ENCODE results near the gene HS2ST1. TPM values are rescaled to one million over a fixed set of nuclear protein-coding genes. Genes with fewer than 3 reads are reported as not detected.

The HS2ST1 gene
- total and polyA plus RNA-seq, 4 donors: 5.4 to 11.8 (median 8.2) TPM

- Histone ChIP-seq H3K4me1 (ENCODE audit: control insufficient read depth in 4 of 4, insufficient read depth in 4 of 4, low read length in 3 of 4) (peaks cover 0 to 6% (median 3%) of the 10 kb centered on the region in 4 donors), H3K4me3 (ENCODE audit: low read depth in 1 of 3, low read length in 3 of 3) (no peak overlapping the region), H3K36me3 (ENCODE audit: control insufficient read depth in 4 of 4, insufficient read depth in 3 of 4, low read depth in 1 of 4, low read length in 3 of 4) (no peaks in the 10 kb centered on the region), H3K27ac (ENCODE audit: low read depth in 1 of 2, low read length in 2 of 2) (no peak overlapping the region), H3K9me3 (ENCODE audit: control insufficient read depth in 4 of 4, low read length in 3 of 4) (no peaks in the 10 kb centered on the region), H3K9ac (ENCODE audit: low read depth in 1 of 2, low read length in 2 of 2) (no peak overlapping the region), H3K27me3 (ENCODE audit: control insufficient read depth in 4 of 4, insufficient read depth in 4 of 4, low read length in 3 of 4) (no peaks in the 10 kb centered on the region)
- no peak for TF ChIP-seq FOXA2 (IDR thresholded peaks at IDR 0.05)
- no peak for TF ChIP-seq HNF4G (IDR thresholded peaks at IDR 0.05)
- TF ChIP-seq YY1 (IDR thresholded peaks at IDR 0.05): no peak
- TF ChIP-seq RXRA (IDR thresholded peaks at IDR 0.05): no peak
- TF ChIP-seq, protein P1, sequence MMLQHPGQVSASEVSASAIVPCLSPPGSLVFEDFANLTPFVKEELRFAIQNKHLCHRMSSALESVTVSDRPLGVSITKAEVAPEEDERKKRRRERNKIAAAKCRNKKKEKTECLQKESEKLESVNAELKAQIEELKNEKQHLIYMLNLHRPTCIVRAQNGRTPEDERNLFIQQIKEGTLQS (IDR thresholded peaks at IDR 0.05): no peak
- TF ChIP-seq EGR1 (IDR thresholded peaks at IDR 0.05; ENCODE audit: low read depth in 2 of 2): no peak
- TF ChIP-seq TAF1 (conservative IDR thresholded peaks at IDR 0.05): no peak
- no peak for TF ChIP-seq GABPA (IDR thresholded peaks at IDR 0.05 in 1 of 2, conservative IDR thresholded peaks at IDR 0.05 in 1 of 2)
- no peak for TF ChIP-seq SP1 (IDR thresholded peaks at IDR 0.05)
- TF ChIP-seq RAD21 (IDR thresholded peaks at IDR 0.05): no peak
- no peak for TF ChIP-seq MAX (IDR thresholded peaks at IDR 0.05)
- TF ChIP-seq FOXA1 (IDR thresholded peaks at IDR 0.05): no peak
- no peak for DNase-seq (ENCODE audit: low spot score)
- 67% methylated on average over 3 of the region's 3 CpGs for WGBS
Measured at GRCh38 chr1:86971778-86972177, 57.3 kb downstream of the HS2ST1 start.

GRCh38 chr1:86972262-86972661 is 57.8 kb downstream of the HS2ST1 start:
- H3K9me3 ChIP-seq (ENCODE audit: control insufficient read depth in 4 of 4, low read length in 3 of 4): no peaks in the 10 kb centered on the region
- TF ChIP-seq GABPA (IDR thresholded peaks at IDR 0.05 in 1 of 2, conservative IDR thresholded peaks at IDR 0.05 in 1 of 2) (no peak), MAX (IDR thresholded peaks at IDR 0.05) (no peak), SP1 (IDR thresholded peaks at IDR 0.05) (no peak), CTCF (IDR thresholded peaks at IDR 0.05; ENCODE audit: low read depth, low read length, missing input control) (no peak), FOXA1 (IDR thresholded peaks at IDR 0.05) (no peak), EGR1 (IDR thresholded peaks at IDR 0.05; ENCODE audit: low read depth in 2 of 2) (no peak), JUND (IDR thresholded peaks at IDR 0.05) (no peak), ZBTB33 (IDR thresholded peaks at IDR 0.05) (no peak), HNF4A (conservative IDR thresholded peaks at IDR 0.05) (peak; percentile 49 to 60), TAF1 (conservative IDR thresholded peaks at IDR 0.05) (no peak), HNF4G (IDR thresholded peaks at IDR 0.05) (no peak), NR2F2 (IDR thresholded peaks at IDR 0.05) (peak; percentile 24), RAD21 (IDR thresholded peaks at IDR 0.05) (peak in 1 of 2 donors; percentile 29), YY1 (IDR thresholded peaks at IDR 0.05) (no peak), FOXA2 (IDR thresholded peaks at IDR 0.05) (no peak), RXRA (IDR thresholded peaks at IDR 0.05) (peak; percentile 38 to 46)
- TF ChIP-seq, protein P2, sequence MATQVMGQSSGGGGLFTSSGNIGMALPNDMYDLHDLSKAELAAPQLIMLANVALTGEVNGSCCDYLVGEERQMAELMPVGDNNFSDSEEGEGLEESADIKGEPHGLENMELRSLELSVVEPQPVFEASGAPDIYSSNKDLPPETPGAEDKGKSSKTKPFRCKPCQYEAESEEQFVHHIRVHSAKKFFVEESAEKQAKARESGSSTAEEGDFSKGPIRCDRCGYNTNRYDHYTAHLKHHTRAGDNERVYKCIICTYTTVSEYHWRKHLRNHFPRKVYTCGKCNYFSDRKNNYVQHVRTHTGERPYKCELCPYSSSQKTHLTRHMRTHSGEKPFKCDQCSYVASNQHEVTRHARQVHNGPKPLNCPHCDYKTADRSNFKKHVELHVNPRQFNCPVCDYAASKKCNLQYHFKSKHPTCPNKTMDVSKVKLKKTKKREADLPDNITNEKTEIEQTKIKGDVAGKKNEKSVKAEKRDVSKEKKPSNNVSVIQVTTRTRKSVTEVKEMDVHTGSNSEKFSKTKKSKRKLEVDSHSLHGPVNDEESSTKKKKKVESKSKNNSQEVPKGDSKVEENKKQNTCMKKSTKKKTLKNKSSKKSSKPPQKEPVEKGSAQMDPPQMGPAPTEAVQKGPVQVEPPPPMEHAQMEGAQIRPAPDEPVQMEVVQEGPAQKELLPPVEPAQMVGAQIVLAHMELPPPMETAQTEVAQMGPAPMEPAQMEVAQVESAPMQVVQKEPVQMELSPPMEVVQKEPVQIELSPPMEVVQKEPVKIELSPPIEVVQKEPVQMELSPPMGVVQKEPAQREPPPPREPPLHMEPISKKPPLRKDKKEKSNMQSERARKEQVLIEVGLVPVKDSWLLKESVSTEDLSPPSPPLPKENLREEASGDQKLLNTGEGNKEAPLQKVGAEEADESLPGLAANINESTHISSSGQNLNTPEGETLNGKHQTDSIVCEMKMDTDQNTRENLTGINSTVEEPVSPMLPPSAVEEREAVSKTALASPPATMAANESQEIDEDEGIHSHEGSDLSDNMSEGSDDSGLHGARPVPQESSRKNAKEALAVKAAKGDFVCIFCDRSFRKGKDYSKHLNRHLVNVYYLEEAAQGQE (IDR thresholded peaks at IDR 0.05): no peak
- TF ChIP-seq, protein P1 (IDR thresholded peaks at IDR 0.05): no peak
- no peak overlapping the region for H3K27ac ChIP-seq (ENCODE audit: low read depth in 1 of 2, low read length in 2 of 2)
- DNase-seq (ENCODE audit: low spot score): no peak
- no peaks in the 10 kb centered on the region for H3K36me3 ChIP-seq (ENCODE audit: control insufficient read depth in 4 of 4, insufficient read depth in 3 of 4, low read depth in 1 of 4, low read length in 3 of 4)
- no peaks in the 10 kb centered on the region for H3K27me3 ChIP-seq (ENCODE audit: control insufficient read depth in 4 of 4, insufficient read depth in 4 of 4, low read length in 3 of 4)
- 61% methylated on average over 2 of the region's 2 CpGs for WGBS
- no peak overlapping the region for H3K9ac ChIP-seq (ENCODE audit: low read depth in 1 of 2, low read length in 2 of 2)
- H3K4me3 ChIP-seq (ENCODE audit: low read depth in 1 of 3, low read length in 3 of 3): no peak overlapping the region
- peaks cover 0 to 6% (median 3%) of the 10 kb centered on the region in 4 donors for H3K4me1 ChIP-seq (ENCODE audit: control insufficient read depth in 4 of 4, insufficient read depth in 4 of 4, low read length in 3 of 4)

Measured in liver (tissue), 9 donors.